HG02759 (cell line): ENCODE data around the gene CYP4F12.

Experiments
- ATAC-seq: cut with Tn5 transposase; IDR thresholded peaks from one replicate; pipeline ENCODE4 v1.9.1; 2021; ENCODE audit warnings: mild to moderate bottlenecking, moderate library complexity; ENCODE audit not compliant: unreplicated experiment

The CYP4F12 gene, protein sequence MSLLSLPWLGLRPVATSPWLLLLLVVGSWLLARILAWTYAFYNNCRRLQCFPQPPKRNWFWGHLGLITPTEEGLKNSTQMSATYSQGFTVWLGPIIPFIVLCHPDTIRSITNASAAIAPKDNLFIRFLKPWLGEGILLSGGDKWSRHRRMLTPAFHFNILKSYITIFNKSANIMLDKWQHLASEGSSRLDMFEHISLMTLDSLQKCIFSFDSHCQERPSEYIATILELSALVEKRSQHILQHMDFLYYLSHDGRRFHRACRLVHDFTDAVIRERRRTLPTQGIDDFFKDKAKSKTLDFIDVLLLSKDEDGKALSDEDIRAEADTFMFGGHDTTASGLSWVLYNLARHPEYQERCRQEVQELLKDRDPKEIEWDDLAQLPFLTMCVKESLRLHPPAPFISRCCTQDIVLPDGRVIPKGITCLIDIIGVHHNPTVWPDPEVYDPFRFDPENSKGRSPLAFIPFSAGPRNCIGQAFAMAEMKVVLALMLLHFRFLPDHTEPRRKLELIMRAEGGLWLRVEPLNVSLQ

GRCh38 chr19:15672580-15673175 lies at the start of gene CYP4F12:
Gene CYP4F12, plus strand, starts transcription at chr19:15673087. Its CDS starts 443 bp downstream, at chr19:15673530.
- ATAC-seq: no peak

DNA sequence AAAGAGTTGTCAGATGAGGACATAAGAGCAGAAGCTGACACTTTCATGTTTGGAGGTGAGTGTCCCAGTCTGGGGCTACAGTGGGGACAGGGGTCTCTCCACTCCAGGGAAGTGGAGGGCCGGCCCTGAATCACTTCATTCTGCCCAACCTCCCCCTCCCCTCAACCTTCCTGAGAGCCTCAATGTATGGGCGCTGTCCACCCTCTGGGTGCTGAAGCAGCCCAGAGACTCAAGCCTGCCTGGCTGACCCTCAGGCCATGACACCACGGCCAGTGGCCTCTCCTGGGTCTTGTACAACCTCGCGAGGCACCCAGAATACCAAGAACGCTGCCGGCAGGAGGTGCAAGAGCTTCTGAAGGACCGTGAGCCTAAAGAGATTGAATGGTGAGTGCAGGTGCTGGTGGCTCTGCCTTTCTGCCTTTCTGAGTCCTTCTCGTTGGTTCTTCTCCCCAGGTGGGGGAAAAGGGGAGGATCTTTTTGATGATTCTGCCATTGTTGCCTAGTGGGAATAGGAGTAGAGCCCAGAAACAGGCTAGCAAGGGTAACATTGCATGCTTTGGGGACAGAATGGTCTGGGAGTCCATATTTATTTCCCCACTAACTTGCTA lies 49.1 kb upstream of the CYP4F12 start:
- ATAC-seq: no peak

DNA sequence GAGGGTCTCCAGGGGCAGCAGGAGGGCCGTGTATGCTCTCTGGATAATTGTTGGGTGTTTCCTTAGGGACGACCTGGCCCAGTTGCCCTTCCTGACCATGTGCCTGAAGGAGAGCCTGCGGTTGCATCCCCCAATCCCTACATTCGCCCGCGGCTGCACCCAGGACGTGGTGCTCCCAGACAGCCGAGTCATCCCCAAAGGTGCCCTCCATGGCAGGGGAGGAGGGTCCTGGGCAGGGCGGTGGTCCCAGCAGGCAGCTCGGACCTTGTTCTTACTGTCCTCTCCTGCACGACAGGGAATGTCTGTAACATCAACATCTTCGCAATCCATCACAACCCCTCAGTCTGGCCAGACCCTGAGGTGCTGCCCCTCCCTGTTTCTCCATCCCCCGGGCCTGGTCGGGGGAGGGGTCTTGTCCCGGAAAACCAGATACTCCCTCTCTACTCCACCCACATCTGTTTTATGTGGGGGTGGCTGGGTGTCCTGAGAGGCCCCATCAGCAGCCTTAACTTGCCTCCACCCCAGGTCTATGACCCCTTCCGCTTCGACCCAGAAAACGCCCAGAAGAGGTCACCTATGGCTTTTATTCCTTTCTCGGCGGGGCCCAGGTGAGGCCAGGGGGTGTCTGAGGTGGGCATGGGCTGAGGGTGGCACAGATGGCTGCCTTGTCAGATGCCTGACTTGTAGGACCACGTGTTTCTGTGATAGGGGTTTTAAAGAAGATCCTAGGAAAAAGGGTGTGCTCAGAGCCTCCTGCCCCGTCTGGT lies 44.5 kb upstream of the CYP4F12 start:
- no peak for ATAC-seq

- no peak for ATAC-seq
Observed at GRCh38 chr19:15629003-15629880, 43.6 kb upstream of the CYP4F12 start.

- no peak for ATAC-seq
Observed at GRCh38 chr19:15631817-15632216, 41.1 kb upstream of the CYP4F12 start.

DNA sequence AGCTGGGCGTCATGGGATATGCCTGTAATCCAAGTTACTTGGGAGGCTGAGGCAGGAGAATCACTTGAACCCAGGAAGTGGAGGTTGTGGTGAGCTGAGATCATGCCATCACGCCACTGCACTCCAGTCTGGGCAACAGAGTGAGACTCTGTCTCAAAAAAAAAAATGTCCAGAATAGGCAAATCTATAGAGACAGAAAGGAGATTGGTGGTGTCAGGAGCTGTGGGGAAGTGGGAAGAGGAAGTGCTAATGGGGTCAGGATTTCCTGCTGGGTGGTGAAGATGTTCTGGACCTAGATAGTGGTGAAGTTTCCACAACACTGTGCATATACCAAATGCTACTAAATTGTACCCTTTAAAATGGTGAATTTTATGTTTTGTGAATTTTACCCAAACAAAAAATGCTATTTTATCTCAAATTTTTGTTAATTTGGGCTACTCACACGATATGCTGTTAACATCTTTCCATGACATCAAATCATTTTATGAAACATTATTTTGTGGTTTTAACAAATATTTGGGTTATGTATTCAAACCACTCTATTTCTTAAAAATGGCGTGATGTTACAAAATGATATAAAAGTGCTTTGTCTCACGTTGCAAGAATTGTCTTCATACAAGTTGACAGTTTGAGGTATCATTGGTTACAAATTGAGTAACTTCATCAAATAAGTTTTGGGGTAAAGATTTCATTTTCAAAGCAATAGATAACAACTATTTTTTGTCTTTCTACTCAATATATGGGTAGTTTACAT lies 39.6 kb upstream of the CYP4F12 start:
- no peak for ATAC-seq

- no peak for ATAC-seq
Observed at GRCh38 chr19:15634105-15634504, 38.8 kb upstream of the CYP4F12 start.

GRCh38 chr19:15635016-15635805 lies 37.7 kb upstream of the CYP4F12 start:
- ATAC-seq: no peak

GRCh38 chr19:15636026-15636425 lies 36.9 kb upstream of the CYP4F12 start:
- ATAC-seq: no peak

DNA sequence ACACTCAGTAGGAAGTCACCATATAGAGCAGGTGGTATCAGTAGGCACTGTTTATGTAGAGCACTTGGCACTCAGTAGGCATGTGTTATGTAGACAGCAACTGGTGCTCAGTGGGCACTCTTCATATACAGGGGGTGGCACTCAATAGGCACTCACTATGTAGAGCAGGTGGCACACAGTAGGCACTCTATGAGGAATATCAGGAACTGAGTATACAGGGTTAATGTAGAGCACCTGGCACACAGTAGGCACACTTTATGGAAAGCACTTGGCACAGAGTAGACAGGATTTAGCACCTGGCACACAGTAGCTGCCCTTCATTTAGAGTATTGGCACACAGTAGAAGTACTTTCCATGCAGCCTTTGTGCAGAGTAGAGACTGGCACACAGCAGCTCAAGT lies 33.3 kb upstream of the CYP4F12 start:
- ATAC-seq: no peak

GRCh38 chr19:15640294-15640903 lies 32.5 kb upstream of the CYP4F12 start, which contains the start of gene CYP4F3:
Gene CYP4F3, plus strand, starts transcription at chr19:15640897. Its CDS starts 519 bp downstream, at chr19:15641416.
- no peak for ATAC-seq

DNA sequence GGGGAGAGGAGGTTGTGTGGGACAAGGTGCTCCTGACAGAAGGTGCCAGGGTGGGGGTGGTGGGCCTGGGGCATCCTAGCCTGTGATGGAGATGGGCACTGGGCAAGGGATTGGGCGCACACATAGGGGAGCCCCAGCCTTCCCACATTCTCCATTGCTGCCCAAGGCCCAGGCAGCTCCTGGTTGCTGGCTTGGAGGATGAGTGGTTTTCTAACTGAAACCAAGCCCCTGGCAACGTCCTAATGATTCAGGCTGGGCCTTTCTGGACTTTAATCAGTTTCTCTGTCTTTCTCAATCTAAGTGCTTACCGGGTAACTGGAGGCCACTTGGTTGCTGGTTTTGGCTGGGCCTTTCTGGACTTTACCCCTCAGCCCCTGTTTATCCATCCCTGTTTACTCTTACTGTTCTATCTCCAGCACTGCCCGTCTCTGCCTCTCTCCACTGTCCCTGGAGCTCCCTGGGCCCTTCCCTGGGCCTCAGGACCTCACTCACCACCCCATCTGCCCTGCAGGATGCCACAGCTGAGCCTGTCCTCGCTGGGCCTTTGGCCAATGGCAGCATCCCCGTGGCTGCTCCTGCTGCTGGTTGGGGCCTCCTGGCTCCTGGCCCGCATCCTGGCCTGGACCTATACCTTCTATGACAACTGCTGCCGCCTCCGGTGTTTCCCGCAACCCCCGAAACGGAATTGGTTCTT lies 31.8 kb upstream of the CYP4F12 start:
- no peak for ATAC-seq

DNA sequence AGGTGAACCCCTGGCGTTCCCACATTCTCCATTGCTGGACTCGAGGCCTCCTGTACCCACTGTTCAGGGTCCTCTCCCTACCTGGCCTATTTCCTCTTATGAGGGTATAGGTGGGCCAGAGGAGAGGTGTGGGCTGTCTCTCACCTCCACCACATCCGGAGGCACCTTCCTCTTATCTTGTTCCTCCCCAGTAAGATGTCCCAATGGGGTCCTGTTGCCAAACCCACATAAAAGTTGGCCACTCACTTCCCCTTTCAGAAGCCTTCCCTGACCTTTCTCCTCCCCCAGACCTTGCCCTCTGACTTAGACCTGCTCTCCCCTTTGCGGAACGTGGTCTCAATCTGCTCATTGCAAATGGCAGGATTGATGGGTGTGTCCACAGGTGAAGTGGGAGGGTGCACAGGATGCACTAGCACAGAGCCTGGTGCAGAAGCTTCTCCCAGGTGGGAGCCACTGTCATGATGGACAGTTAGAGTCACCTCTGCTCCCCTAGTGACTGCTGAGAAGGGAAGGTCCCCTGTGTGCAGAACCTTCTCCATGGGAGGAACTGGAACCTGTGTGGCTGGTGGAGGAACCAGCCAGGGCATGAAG lies 30.9 kb upstream of the CYP4F12 start:
- ATAC-seq: no peak

DNA sequence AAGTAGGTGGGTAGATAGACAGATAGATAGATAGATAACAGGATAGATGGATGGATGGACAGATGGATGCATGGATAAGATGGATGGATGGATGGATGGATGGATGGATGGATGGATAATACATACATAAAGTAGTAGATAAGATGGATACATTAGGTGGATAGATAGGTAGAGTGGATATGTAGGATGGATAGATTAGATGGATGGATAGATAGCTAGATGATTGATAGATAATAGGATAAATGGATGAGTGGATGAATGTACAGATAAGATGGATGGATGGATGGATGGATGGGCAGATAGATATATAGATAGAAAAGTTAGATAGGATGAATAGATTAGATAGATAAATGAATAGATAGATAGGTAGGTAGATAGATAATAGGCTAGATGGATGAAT lies 30.1 kb upstream of the CYP4F12 start:
- no peak for ATAC-seq

DNA sequence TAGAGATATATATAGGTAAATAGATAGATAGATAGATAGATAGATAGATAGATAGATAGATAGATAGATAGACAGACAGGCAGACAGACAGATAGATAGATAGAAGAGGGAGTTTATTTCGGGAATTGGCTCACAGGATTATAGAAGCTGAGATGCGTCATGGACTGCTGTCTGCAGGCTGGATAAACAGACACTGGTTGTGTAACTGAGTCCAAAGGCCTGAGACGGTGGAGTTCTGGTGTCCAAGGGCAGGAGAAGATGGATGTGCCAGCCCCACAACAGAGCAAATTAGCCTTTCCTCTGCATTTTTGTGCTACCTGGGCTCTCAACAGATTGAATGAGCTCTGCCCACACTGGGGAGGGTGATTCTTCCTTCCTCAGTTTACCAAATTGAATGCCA lies 29.5 kb upstream of the CYP4F12 start:
- ATAC-seq: no peak

GRCh38 chr19:15644066-15644741 lies 28.7 kb upstream of the CYP4F12 start:
- no peak for ATAC-seq

DNA sequence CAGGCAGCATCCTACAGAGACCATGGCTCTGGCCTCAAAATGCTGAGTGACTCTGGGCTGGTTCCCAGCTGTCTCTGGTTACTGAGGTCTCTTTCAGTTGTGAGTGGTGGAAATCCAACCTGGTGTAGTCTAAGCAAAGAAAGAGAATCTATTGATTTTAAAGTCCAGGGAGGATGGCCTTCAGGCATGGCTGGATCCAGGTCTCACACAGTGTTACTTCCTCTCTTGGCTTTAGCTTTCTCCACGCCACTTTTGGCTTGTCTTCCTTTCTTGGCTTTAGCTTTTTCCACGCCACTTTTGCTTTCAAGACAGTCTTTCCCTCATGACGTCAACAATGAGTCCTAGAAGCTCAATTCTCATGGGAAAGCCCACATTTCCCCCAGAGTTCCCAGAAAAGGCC lies 28.1 kb upstream of the CYP4F12 start:
- ATAC-seq: no peak
